WI38 (cell line): ENCODE results near the gene CELF2.
A peak's percentile ranks its signal among the peaks of the same experiment; 100 is the strongest.

Source experiments
- H3K4me3 ChIP-seq: 2 replicates; pipeline ENCODE4 v1.5.1; 2011; ENCODE audit warnings: low read depth, mild to moderate bottlenecking, control low read depth, low read length
- CTCF ChIP-seq: IDR thresholded peaks from 2 replicates; pipeline ENCODE4 v1.5.1; 2012; ENCODE audit warnings: low read depth, mild to moderate bottlenecking, control low read depth, low read length

CELF2 gene

GRCh38 chr10:11280187-11280932, 262.7 kb downstream of the CELF2 start:
- no peak for TF ChIP-seq CTCF
- no peak overlapping the region for H3K4me3 ChIP-seq

DNA sequence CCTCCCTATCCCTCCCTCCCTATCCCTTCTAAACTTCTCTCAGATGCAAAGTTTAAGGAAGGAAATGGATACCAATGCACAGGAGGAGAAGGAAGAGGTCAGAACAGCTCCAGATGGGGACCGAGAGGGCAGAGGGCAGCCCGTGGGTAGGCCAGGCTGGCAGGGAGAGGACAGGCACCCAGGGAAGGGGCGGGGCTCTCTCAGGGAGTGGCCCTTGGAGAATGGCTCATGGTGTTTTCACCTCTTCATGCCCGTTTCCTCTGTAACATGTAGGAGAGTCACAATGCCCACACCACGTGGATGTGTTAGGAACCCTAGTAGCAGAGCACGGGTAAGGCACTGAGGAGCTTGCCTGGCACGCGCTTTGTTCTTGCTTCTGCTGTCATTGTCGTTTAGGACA, 264.5 kb downstream of the CELF2 start:
- no peak for TF ChIP-seq CTCF
- no peak overlapping the region for H3K4me3 ChIP-seq

DNA sequence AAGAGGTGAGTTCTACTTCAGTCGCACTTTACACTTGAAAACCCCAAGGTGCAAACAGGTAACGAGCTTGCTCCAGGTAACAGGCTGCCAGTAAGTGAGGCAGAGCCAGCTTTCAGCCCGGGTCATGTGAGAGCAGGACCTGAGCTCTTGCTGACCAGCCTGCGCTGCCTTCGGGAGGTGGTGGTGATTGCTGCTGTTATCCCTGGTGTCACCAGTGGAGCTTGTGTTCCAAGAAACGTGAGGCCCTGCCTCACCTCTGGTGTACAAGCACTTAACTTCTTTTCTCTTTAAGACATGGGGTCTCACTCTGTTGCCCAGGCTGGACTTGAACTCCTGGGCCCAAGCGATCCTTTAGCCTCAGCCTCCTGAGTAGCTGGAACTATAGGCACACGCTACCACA, 265.0 kb downstream of the CELF2 start:
- TF ChIP-seq CTCF, result no peak
- H3K4me3 ChIP-seq, result no peak overlapping the region

DNA sequence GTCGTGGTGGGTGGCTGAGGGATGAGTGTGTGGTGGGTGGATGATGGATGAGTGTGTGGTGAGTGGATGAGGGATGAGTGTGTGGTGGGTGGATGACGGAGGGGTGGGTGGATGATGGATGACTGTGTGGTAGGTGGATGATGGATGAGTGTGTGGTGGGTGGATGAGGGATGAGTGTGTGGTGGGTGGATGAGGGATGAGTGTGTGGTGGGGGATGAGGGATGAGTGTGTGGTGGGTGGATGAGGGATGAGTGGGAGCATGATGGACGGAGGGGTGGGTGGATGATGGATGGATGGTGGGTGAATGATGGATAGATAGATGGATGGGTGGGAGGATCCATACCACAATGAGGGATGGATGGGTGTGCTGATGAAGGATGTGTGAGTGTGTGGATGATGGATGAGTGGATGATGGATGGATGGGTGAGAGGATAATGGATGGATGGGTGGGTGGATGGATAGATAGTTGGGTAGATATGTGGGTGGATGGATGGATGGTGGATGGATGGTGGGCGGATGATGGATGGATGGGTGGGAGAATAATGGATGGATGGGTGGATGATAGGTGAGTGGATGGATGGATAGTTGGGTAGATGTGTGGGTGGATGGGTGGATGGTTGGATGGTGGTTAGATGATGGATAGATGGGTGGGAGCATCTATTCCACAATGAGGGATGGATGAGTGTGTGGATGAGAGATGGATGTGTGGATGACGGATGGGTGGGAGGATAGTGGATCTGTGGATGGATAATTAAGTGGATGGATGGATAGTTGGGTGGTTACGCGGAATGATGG, 266.8 kb downstream of the CELF2 start:
- H3K4me3 ChIP-seq, result no peak overlapping the region
- no peak for TF ChIP-seq CTCF

GRCh38 chr10:11285171-11285570, 267.5 kb downstream of the CELF2 start:
- H3K4me3 ChIP-seq, result no peak overlapping the region
- peak; percentile 28 for TF ChIP-seq CTCF

DNA sequence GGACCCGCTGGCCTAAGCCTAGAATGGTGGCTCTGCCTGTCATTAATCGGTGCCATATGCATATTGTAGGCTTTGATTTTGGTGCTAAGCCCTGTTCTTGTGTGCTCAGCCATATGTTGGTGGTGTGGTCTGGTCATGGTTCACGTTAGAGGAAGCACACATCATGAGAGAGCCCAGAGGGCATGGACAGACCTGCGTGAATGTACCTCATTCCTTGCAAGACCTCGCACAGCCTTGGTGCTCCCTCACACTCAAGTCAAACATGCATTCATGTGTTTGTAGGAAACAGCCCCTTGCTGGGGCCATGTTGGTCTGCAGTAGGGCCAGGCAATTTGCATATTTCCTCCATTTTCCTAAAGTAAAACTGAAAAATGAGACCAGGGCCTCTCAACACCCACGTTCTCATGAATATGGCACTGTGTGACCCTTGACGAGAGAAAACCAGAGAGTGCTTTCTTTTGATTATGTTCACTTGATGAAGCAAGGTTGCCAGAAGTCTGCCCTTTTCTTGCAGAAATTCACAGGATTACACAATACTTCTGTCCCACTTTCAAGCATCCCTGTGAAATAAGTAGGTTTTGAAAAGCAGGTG, 268.7 kb downstream of the CELF2 start:
- no peak for TF ChIP-seq CTCF
- H3K4me3 ChIP-seq, result no peak overlapping the region

DNA sequence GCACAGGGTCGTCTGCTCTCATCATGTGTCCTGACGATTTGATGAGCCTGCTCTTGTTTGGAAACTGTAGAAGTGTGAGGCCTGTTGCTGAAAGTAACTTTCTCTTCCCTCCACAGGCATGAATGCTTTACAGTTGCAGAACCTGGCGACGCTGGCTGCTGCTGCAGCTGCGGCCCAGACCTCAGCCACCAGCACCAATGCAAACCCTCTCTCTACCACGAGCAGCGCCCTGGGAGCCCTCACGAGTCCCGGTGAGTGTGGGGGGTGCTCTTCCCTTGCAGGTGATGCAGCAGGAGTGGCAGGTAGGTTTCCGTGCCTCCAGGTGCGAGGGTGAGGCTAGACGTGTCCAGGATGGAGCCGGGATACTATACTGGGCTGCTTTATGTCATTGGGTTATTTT, 270.6 kb downstream of the CELF2 start:
- no peak overlapping the region for H3K4me3 ChIP-seq
- no peak for TF ChIP-seq CTCF
